WTC11 (cell line): ENCODE measurements around the gene FCN2. TPM values are rescaled to one million over a fixed set of nuclear protein-coding genes. Genes with fewer than 3 reads are reported as not detected.

Source experiments
- ATAC-seq: fragments of 200-7000 bp; cut with Tn5 transposase; 2 replicates; pipeline ENCODE4 v1.10.0; 2021; ENCODE audit warnings: mild to moderate bottlenecking, moderate library complexity
- CTCF ChIA-PET: fragments of 300-600 bp; sonication (Branson Sonifier 250); formaldehyde crosslinking; loops from one replicate; lab custom pipeline; 2021; ENCODE audit warnings: antibody characterized with exemption; lab: Charles Lee
- POLR2A ChIA-PET: fragments of 350-600 bp; sonication (Branson Sonifier 250); formaldehyde crosslinking; loops from one replicate; lab custom pipeline; 2021; ENCODE audit warnings: antibody characterized with exemption; lab: Charles Lee
- DNase-seq: peaks from one replicate; pipeline ENCODE4 v3.0.0; 2021; ENCODE audit warnings: low spot score
- H3K27ac Mint-ChIP-seq: 2 replicates; pipeline ENCODE4 v1.8.0; 2021; ENCODE audit warnings: mixed read lengths
- H3K27me3 Mint-ChIP-seq: 2 replicates; pipeline ENCODE4 v1.8.0; 2021; ENCODE audit warnings: low read depth, mild to moderate bottlenecking, moderate library complexity, mixed read lengths
- H3K36me3 Mint-ChIP-seq: 2 replicates; pipeline ENCODE4 v1.8.0; 2021; ENCODE audit warnings: mixed read lengths
- H3K4me1 Mint-ChIP-seq: 2 replicates; pipeline ENCODE4 v1.8.0; 2022; ENCODE audit warnings: mixed read lengths
- H3K4me3 Mint-ChIP-seq: 2 replicates; pipeline ENCODE4 v1.8.0; 2021; ENCODE audit warnings: mild to moderate bottlenecking, moderate library complexity, mixed read lengths
- H3K9me3 Mint-ChIP-seq: 2 replicates; pipeline ENCODE4 v1.8.0; 2021; ENCODE audit warnings: mixed read lengths
- ATF1 ChIP-seq: sonication (generic); formaldehyde crosslinking; IDR thresholded peaks from 2 replicates; pipeline ENCODE4 v1.8.1; 2023; ENCODE audit warnings: mild to moderate bottlenecking, moderate library complexity, missing genetic modification reagents
- FOXK1 ChIP-seq: sonication (generic); formaldehyde crosslinking; IDR thresholded peaks from 2 replicates; pipeline ENCODE4 v1.8.0; 2022; ENCODE audit warnings: mild to moderate bottlenecking, moderate library complexity, missing genetic modification reagents
- SMAD4 ChIP-seq: sonication (generic); formaldehyde crosslinking; IDR thresholded peaks from 2 replicates; pipeline ENCODE4 v1.8.0; 2022; ENCODE audit warnings: mild to moderate bottlenecking, missing genetic modification reagents
- TP53 ChIP-seq: sonication (generic); formaldehyde crosslinking; IDR thresholded peaks from 2 replicates; pipeline ENCODE4 v1.8.1; 2023; ENCODE audit warnings: mild to moderate bottlenecking, missing genetic modification reagents
- total RNA-seq: library from RNA; stranded (reverse); gene quantifications from 3 replicates; pipeline ENCODE4 v1.2.3, GENCODE V29; 2021
- TF ChIP-seq, protein P1 (sequence below): sonication (generic); formaldehyde crosslinking; IDR thresholded peaks from 2 replicates; pipeline ENCODE4 v1.8.1; 2023; ENCODE audit warnings: mild to moderate bottlenecking, missing genetic modification reagents, moderate library complexity
- TF ChIP-seq, protein P2 (sequence below): sonication (generic); formaldehyde crosslinking; IDR thresholded peaks from 2 replicates; pipeline ENCODE4 v1.8.1; 2023; ENCODE audit warnings: mild to moderate bottlenecking, missing genetic modification reagents, moderate library complexity
- TF ChIP-seq, protein P3 (sequence below): fragments of 250-450 bp; sonication (Bioruptor Pico); IDR thresholded peaks from 2 replicates; pipeline ENCODE4 v1.9.0; 2021; ENCODE audit warnings: mild to moderate bottlenecking, borderline replicate concordance
- TF ChIP-seq, protein P4 (sequence below): sonication (generic); formaldehyde crosslinking; IDR thresholded peaks from 2 replicates; pipeline ENCODE4 v1.8.1; 2023; ENCODE audit warnings: mild to moderate bottlenecking, missing genetic modification reagents
- TF ChIP-seq, protein P5 (sequence below): sonication (generic); formaldehyde crosslinking; IDR thresholded peaks from 2 replicates; pipeline ENCODE4 v1.8.1; 2022; ENCODE audit warnings: missing genetic modification reagents, borderline replicate concordance
- TF ChIP-seq, protein P6 (sequence below): fragments of 250-450 bp; sonication (Bioruptor Pico); IDR thresholded peaks from 2 replicates; pipeline ENCODE4 v1.9.0; 2021; ENCODE audit warnings: mild to moderate bottlenecking
- TF ChIP-seq, protein P7 (sequence below): sonication (generic); formaldehyde crosslinking; IDR thresholded peaks from 2 replicates; pipeline ENCODE4 v1.8.1; 2023; ENCODE audit warnings: mild to moderate bottlenecking, missing genetic modification reagents
- TF ChIP-seq, protein P8 (sequence below): sonication (generic); formaldehyde crosslinking; IDR thresholded peaks from 2 replicates; pipeline ENCODE4 v1.8.1; 2022; ENCODE audit warnings: mild to moderate bottlenecking, moderate library complexity, missing genetic modification reagents
- TF ChIP-seq, protein P9 (sequence below): fragments of 200-600 bp; IDR thresholded peaks from 2 replicates; pipeline ENCODE4 v1.8.0; 2022; ENCODE audit warnings: antibody characterized with exemption

Gene FCN2
- total RNA-seq, 1 experiment from 2014 or later, result not detected

DNA sequence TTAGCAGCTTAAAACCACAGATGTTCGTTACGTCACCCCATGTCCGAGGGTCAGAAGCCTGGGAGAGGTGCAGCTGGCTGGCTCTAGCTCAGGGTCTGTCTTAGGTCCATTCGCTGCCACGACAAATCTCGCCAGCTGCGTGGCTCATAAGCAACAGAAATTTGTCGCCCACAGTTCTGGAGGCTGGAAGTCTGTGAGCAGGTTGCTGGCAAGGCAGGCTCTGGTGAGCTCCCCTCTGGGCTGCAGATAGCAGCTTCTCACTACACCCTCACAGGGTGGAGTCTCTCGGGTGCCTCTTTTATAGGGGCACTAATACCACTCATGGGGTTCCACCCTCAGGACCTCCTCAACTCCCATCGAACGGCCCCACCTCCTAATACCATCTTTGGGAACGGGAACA lies 40.1 kb upstream of the FCN2 start:
- TF ChIP-seq, protein P1, sequence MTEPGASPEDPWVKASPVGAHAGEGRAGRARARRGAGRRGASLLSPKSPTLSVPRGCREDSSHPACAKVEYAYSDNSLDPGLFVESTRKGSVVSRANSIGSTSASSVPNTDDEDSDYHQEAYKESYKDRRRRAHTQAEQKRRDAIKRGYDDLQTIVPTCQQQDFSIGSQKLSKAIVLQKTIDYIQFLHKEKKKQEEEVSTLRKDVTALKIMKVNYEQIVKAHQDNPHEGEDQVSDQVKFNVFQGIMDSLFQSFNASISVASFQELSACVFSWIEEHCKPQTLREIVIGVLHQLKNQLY, result no peak
- TF ChIP-seq, protein P2, sequence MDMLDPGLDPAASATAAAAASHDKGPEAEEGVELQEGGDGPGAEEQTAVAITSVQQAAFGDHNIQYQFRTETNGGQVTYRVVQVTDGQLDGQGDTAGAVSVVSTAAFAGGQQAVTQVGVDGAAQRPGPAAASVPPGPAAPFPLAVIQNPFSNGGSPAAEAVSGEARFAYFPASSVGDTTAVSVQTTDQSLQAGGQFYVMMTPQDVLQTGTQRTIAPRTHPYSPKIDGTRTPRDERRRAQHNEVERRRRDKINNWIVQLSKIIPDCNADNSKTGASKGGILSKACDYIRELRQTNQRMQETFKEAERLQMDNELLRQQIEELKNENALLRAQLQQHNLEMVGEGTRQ (CRISPR knock-in tag), result no peak
- TF ChIP-seq, protein P3, sequence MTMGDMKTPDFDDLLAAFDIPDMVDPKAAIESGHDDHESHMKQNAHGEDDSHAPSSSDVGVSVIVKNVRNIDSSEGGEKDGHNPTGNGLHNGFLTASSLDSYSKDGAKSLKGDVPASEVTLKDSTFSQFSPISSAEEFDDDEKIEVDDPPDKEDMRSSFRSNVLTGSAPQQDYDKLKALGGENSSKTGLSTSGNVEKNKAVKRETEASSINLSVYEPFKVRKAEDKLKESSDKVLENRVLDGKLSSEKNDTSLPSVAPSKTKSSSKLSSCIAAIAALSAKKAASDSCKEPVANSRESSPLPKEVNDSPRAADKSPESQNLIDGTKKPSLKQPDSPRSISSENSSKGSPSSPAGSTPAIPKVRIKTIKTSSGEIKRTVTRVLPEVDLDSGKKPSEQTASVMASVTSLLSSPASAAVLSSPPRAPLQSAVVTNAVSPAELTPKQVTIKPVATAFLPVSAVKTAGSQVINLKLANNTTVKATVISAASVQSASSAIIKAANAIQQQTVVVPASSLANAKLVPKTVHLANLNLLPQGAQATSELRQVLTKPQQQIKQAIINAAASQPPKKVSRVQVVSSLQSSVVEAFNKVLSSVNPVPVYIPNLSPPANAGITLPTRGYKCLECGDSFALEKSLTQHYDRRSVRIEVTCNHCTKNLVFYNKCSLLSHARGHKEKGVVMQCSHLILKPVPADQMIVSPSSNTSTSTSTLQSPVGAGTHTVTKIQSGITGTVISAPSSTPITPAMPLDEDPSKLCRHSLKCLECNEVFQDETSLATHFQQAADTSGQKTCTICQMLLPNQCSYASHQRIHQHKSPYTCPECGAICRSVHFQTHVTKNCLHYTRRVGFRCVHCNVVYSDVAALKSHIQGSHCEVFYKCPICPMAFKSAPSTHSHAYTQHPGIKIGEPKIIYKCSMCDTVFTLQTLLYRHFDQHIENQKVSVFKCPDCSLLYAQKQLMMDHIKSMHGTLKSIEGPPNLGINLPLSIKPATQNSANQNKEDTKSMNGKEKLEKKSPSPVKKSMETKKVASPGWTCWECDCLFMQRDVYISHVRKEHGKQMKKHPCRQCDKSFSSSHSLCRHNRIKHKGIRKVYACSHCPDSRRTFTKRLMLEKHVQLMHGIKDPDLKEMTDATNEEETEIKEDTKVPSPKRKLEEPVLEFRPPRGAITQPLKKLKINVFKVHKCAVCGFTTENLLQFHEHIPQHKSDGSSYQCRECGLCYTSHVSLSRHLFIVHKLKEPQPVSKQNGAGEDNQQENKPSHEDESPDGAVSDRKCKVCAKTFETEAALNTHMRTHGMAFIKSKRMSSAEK (CRISPR knock-in tag), result no peak
- TF ChIP-seq, protein P4, sequence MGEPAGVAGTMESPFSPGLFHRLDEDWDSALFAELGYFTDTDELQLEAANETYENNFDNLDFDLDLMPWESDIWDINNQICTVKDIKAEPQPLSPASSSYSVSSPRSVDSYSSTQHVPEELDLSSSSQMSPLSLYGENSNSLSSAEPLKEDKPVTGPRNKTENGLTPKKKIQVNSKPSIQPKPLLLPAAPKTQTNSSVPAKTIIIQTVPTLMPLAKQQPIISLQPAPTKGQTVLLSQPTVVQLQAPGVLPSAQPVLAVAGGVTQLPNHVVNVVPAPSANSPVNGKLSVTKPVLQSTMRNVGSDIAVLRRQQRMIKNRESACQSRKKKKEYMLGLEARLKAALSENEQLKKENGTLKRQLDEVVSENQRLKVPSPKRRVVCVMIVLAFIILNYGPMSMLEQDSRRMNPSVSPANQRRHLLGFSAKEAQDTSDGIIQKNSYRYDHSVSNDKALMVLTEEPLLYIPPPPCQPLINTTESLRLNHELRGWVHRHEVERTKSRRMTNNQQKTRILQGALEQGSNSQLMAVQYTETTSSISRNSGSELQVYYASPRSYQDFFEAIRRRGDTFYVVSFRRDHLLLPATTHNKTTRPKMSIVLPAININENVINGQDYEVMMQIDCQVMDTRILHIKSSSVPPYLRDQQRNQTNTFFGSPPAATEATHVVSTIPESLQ (CRISPR knock-in tag), result no peak
- TF ChIP-seq, protein P5, sequence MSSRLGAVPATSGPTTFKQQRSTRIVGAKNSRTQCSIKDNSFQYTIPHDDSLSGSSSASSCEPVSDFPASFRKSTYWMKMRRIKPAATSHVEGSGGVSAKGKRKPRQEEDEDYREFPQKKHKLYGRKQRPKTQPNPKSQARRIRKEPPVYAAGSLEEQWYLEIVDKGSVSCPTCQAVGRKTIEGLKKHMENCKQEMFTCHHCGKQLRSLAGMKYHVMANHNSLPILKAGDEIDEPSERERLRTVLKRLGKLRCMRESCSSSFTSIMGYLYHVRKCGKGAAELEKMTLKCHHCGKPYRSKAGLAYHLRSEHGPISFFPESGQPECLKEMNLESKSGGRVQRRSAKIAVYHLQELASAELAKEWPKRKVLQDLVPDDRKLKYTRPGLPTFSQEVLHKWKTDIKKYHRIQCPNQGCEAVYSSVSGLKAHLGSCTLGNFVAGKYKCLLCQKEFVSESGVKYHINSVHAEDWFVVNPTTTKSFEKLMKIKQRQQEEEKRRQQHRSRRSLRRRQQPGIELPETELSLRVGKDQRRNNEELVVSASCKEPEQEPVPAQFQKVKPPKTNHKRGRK (CRISPR knock-in tag), result no peak
- TF ChIP-seq, protein P6, sequence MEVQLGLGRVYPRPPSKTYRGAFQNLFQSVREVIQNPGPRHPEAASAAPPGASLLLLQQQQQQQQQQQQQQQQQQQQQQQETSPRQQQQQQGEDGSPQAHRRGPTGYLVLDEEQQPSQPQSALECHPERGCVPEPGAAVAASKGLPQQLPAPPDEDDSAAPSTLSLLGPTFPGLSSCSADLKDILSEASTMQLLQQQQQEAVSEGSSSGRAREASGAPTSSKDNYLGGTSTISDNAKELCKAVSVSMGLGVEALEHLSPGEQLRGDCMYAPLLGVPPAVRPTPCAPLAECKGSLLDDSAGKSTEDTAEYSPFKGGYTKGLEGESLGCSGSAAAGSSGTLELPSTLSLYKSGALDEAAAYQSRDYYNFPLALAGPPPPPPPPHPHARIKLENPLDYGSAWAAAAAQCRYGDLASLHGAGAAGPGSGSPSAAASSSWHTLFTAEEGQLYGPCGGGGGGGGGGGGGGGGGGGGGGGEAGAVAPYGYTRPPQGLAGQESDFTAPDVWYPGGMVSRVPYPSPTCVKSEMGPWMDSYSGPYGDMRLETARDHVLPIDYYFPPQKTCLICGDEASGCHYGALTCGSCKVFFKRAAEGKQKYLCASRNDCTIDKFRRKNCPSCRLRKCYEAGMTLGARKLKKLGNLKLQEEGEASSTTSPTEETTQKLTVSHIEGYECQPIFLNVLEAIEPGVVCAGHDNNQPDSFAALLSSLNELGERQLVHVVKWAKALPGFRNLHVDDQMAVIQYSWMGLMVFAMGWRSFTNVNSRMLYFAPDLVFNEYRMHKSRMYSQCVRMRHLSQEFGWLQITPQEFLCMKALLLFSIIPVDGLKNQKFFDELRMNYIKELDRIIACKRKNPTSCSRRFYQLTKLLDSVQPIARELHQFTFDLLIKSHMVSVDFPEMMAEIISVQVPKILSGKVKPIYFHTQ (CRISPR knock-in tag), result no peak
- TF ChIP-seq TP53 (CRISPR knock-in tag) (no peak), ATF1 (CRISPR knock-in tag) (no peak), FOXK1 (no peak), SMAD4 (CRISPR knock-in tag) (no peak)
- TF ChIP-seq, protein P7, sequence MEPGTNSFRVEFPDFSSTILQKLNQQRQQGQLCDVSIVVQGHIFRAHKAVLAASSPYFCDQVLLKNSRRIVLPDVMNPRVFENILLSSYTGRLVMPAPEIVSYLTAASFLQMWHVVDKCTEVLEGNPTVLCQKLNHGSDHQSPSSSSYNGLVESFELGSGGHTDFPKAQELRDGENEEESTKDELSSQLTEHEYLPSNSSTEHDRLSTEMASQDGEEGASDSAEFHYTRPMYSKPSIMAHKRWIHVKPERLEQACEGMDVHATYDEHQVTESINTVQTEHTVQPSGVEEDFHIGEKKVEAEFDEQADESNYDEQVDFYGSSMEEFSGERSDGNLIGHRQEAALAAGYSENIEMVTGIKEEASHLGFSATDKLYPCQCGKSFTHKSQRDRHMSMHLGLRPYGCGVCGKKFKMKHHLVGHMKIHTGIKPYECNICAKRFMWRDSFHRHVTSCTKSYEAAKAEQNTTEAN (CRISPR knock-in tag), result no peak
- TF ChIP-seq, protein P8, sequence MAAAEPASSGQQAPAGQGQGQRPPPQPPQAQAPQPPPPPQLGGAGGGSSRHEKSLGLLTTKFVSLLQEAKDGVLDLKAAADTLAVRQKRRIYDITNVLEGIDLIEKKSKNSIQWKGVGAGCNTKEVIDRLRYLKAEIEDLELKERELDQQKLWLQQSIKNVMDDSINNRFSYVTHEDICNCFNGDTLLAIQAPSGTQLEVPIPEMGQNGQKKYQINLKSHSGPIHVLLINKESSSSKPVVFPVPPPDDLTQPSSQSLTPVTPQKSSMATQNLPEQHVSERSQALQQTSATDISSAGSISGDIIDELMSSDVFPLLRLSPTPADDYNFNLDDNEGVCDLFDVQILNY (CRISPR knock-in tag), result no peak
- TF ChIP-seq, protein P9, sequence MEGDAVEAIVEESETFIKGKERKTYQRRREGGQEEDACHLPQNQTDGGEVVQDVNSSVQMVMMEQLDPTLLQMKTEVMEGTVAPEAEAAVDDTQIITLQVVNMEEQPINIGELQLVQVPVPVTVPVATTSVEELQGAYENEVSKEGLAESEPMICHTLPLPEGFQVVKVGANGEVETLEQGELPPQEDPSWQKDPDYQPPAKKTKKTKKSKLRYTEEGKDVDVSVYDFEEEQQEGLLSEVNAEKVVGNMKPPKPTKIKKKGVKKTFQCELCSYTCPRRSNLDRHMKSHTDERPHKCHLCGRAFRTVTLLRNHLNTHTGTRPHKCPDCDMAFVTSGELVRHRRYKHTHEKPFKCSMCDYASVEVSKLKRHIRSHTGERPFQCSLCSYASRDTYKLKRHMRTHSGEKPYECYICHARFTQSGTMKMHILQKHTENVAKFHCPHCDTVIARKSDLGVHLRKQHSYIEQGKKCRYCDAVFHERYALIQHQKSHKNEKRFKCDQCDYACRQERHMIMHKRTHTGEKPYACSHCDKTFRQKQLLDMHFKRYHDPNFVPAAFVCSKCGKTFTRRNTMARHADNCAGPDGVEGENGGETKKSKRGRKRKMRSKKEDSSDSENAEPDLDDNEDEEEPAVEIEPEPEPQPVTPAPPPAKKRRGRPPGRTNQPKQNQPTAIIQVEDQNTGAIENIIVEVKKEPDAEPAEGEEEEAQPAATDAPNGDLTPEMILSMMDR, result no peak
- Mint-ChIP-seq H3K9me3 (no peaks in the 10 kb centered on the region), H3K4me1 (no peaks in the 10 kb centered on the region), H3K27ac (no peak overlapping the region), H3K27me3 (no peaks in the 10 kb centered on the region), H3K4me3 (no peak overlapping the region), H3K36me3 (no peaks in the 10 kb centered on the region)
- ATAC-seq (no peak), DNase-seq (no peak)
- ChIA-PET CTCF (interaction anchor here (0.7 to 2.4 kb wide), 3 partner anchors 15 to 104 kb away, joined by 3 to 10 read pairs (median 6); no protein-coding TSS in a partner anchor), POLR2A (no interaction called here)
